Neural cell (in vitro differentiated cells): ENCODE measurements around the gene PCNX2.

Experiments used
- CTCF ChIP-seq: fragments of 450-650 bp; IDR thresholded peaks from 2 replicates; pipeline ENCODE4 v1.5.1; 2014; ENCODE audit warnings: antibody characterized with exemption, mild to moderate bottlenecking, moderate library complexity; ENCODE audit not compliant: poor library complexity, severe bottlenecking
- RAD21 ChIP-seq: fragments of 450-650 bp; conservative IDR thresholded peaks from 2 replicates; pipeline ENCODE4 v1.6.1; 2014; ENCODE audit warnings: antibody characterized with exemption, mild to moderate bottlenecking, moderate library complexity
- REST ChIP-seq: IDR thresholded peaks from 2 replicates; pipeline ENCODE4 v1.6.1; 2012; ENCODE audit warnings: borderline replicate concordance

- TF ChIP-seq CTCF = no peak
- no peak for TF ChIP-seq REST
- no peak for TF ChIP-seq RAD21
Measured at GRCh38 chr1:232986527-232986922, 309.0 kb downstream of the PCNX2 start.
